Glutamatergic neuron (in vitro differentiated cells): ENCODE results near the gene ATP2B2. TPM values are rescaled to one million over a fixed set of nuclear protein-coding genes. Genes with fewer than 3 reads are reported as not detected.

Experiments
- DNase-seq: peaks from one replicate; pipeline ENCODE4 v3.0.0; 2022
- H3K27ac Mint-ChIP-seq: one replicate; pipeline ENCODE4 v1.8.0; 2020; ENCODE audit warnings: mild to moderate bottlenecking, mixed read lengths, inconsistent platforms; ENCODE audit not compliant: unreplicated experiment
- H3K27me3 Mint-ChIP-seq: one replicate; pipeline ENCODE4 v1.8.0; 2020; ENCODE audit warnings: mild to moderate bottlenecking, moderate library complexity, mixed read lengths, inconsistent platforms; ENCODE audit not compliant: unreplicated experiment
- H3K36me3 Mint-ChIP-seq: one replicate; pipeline ENCODE4 v1.8.0; 2020; ENCODE audit warnings: mild to moderate bottlenecking, mixed read lengths, inconsistent platforms; ENCODE audit not compliant: unreplicated experiment
- H3K4me1 Mint-ChIP-seq: one replicate; pipeline ENCODE4 v1.8.0; 2020; ENCODE audit warnings: mild to moderate bottlenecking, low read depth, mixed read lengths, inconsistent platforms; ENCODE audit not compliant: unreplicated experiment
- H3K4me3 Mint-ChIP-seq: one replicate; pipeline ENCODE4 v1.8.0; 2020; ENCODE audit warnings: mild to moderate bottlenecking, mixed read lengths, inconsistent platforms; ENCODE audit not compliant: unreplicated experiment
- H3K9me3 Mint-ChIP-seq: one replicate; pipeline ENCODE4 v1.8.0; 2020; ENCODE audit warnings: mild to moderate bottlenecking, moderate library complexity, mixed read lengths, inconsistent platforms; ENCODE audit not compliant: unreplicated experiment
- CTCF ChIP-seq: fragments of 200-600 bp; sonication (generic); IDR thresholded peaks from one replicate; pipeline ENCODE4 v1.5.0; 2021; ENCODE audit not compliant: partially characterized antibody, unreplicated experiment
- total RNA-seq: library from RNA; stranded (reverse); fragmentation: NEBNext Ultra II Directional; extraction: Animal tissue kit (Norgen Biotek cat#: 25700); gene quantifications from one replicate; pipeline ENCODE4 v1.2.1, GENCODE V29; 2021; ENCODE audit not compliant: unreplicated experiment

The ATP2B2 gene
- total RNA-seq, 1 donor from 2014 or later, result 31.2 TPM

GRCh38 chr3:10511809-10512494 is 6.6 kb upstream of the ATP2B2 start:
- peaks cover 9% of the 10 kb centered on the region for H3K27me3 Mint-ChIP-seq

GRCh38 chr3:10510743-10511432 is 5.5 kb upstream of the ATP2B2 start:
- H3K27me3 Mint-ChIP-seq, result peaks cover 8% of the 10 kb centered on the region
- DNase-seq, result no peak
- TF ChIP-seq CTCF, result no peak
- H3K9me3 Mint-ChIP-seq, result peaks cover 5% of the 10 kb centered on the region
- peaks cover 4% of the 10 kb centered on the region for H3K36me3 Mint-ChIP-seq
- H3K4me1 Mint-ChIP-seq, result peaks cover 13% of the 10 kb centered on the region
- H3K27ac Mint-ChIP-seq, result peak overlapping the region; percentile 11
- H3K4me3 Mint-ChIP-seq, result no peak overlapping the region

More at GRCh38 chr3:10511809-10512494, 6.6 kb upstream of the ATP2B2 start:
- no peak for DNase-seq
- Mint-ChIP-seq H3K4me3 (no peak overlapping the region), H3K27ac (no peak overlapping the region), H3K9me3 (peaks cover 8% of the 10 kb centered on the region), H3K36me3 (peaks cover 4% of the 10 kb centered on the region), H3K4me1 (peaks cover 21% of the 10 kb centered on the region)
- no peak for TF ChIP-seq CTCF

GRCh38 chr3:10510086-10510742 is 4.8 kb upstream of the ATP2B2 start:
- Mint-ChIP-seq H3K36me3 (peaks cover 4% of the 10 kb centered on the region), H3K9me3 (peaks cover 5% of the 10 kb centered on the region), H3K4me3 (no peak overlapping the region), H3K27ac (no peak overlapping the region), H3K27me3 (peaks cover 8% of the 10 kb centered on the region), H3K4me1 (peaks cover 13% of the 10 kb centered on the region)
- no peak for TF ChIP-seq CTCF
- no peak for DNase-seq

GRCh38 chr3:10509325-10509724 is 3.9 kb upstream of the ATP2B2 start:
- DNase-seq, result no peak
- TF ChIP-seq CTCF, result no peak
- H3K27ac Mint-ChIP-seq, result no peak overlapping the region
- H3K36me3 Mint-ChIP-seq, result peaks cover 4% of the 10 kb centered on the region
- H3K27me3 Mint-ChIP-seq, result peaks cover 8% of the 10 kb centered on the region
- peaks cover 5% of the 10 kb centered on the region for H3K9me3 Mint-ChIP-seq
- H3K4me1 Mint-ChIP-seq, result peaks cover 13% of the 10 kb centered on the region
- H3K4me3 Mint-ChIP-seq, result no peak overlapping the region
